Bronchial epithelial cell (primary cell): Measurements from ENCODE around the gene PLCE1. TPM values are rescaled to one million over a fixed set of nuclear protein-coding genes. Genes with fewer than 3 reads are reported as not detected.
A peak's percentile ranks its signal among the peaks of the same experiment; 100 is the strongest.
"Not testable (repeated sequence)": the region's sequence is repeated elsewhere in the genome, so short reads cannot be mapped to it uniquely, and the experiment has no call there.

Source experiments
- DNase-seq: peaks from one replicate; pipeline ENCODE4 v3.0.0-alpha.2; 2010; ENCODE audit warnings: low read depth
- FAIRE-seq: peaks from 2 replicates; lab custom pipeline; 2011; peaks lifted over from hg19 to GRCh38; lab: Jason Lieb, UNC
- H3K27me3 ChIP-seq: 2 replicates; pipeline ENCODE4 v1.5.1; 2011; ENCODE audit warnings: low read length; ENCODE audit not compliant: control insufficient read depth, insufficient read depth
- H3K36me3 ChIP-seq: 2 replicates; pipeline ENCODE4 v1.5.1; 2011; ENCODE audit warnings: low read length; ENCODE audit not compliant: control insufficient read depth, insufficient read depth
- H3K4me3 ChIP-seq: 2 replicates; pipeline ENCODE4 v1.5.1; 2011; ENCODE audit warnings: mild to moderate bottlenecking, low read depth, low read length, control low read depth
- total RNA-seq: library from RNA; depleted of rRNA; stranded (reverse); fragments of >200 nt; gene quantifications from 2 replicates; pipeline ENCODE4 v1.2.1, GENCODE V29; 2014
- TF ChIP-seq, protein P1 (sequence below): IDR thresholded peaks from 2 replicates; pipeline ENCODE4 v1.5.1; 2011; ENCODE audit warnings: mild to moderate bottlenecking, moderate library complexity, low read length, control low read depth, inconsistent platforms; ENCODE audit not compliant: insufficient read depth, severe bottlenecking

Gene PLCE1
- total RNA-seq, 1 donor from 2014 or later: 0.26 TPM

DNA sequence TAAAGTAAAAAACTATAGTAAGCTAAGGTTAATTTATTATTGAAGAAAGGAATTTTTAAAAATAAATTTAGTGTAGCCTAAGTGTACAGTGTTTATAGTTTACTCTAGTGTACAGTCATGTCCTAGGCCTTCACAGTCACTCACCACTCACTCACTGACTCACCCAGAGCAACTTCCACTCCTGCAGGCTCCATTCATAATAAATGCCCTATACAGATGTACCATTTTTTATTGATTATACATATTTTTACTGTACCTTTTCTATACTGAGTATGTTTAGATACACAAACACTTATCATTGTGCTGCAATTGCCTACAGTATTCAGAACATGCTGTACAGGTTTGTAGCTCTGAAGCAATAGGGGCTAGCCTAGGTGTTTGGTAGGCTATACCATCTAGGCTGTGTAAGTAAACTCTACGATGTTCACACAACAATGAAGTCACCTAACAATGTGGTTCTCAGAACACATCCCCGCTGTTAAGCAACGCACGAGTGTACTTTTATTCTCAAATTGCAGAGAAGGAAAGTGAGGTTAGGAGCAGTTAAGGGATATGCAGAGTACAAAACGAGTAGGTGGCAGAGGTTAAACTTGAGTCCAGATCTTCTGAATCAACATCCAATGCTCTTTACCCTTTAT, 38.9 kb upstream of the PLCE1 start:
- no peak for FAIRE-seq
- DNase-seq: peak; percentile 84
- H3K27me3 ChIP-seq: no peaks in the 10 kb centered on the region
- no peak overlapping the region for H3K4me3 ChIP-seq
- H3K36me3 ChIP-seq: no peaks in the 10 kb centered on the region
- TF ChIP-seq, protein P1, sequence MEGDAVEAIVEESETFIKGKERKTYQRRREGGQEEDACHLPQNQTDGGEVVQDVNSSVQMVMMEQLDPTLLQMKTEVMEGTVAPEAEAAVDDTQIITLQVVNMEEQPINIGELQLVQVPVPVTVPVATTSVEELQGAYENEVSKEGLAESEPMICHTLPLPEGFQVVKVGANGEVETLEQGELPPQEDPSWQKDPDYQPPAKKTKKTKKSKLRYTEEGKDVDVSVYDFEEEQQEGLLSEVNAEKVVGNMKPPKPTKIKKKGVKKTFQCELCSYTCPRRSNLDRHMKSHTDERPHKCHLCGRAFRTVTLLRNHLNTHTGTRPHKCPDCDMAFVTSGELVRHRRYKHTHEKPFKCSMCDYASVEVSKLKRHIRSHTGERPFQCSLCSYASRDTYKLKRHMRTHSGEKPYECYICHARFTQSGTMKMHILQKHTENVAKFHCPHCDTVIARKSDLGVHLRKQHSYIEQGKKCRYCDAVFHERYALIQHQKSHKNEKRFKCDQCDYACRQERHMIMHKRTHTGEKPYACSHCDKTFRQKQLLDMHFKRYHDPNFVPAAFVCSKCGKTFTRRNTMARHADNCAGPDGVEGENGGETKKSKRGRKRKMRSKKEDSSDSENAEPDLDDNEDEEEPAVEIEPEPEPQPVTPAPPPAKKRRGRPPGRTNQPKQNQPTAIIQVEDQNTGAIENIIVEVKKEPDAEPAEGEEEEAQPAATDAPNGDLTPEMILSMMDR: no peak

DNA sequence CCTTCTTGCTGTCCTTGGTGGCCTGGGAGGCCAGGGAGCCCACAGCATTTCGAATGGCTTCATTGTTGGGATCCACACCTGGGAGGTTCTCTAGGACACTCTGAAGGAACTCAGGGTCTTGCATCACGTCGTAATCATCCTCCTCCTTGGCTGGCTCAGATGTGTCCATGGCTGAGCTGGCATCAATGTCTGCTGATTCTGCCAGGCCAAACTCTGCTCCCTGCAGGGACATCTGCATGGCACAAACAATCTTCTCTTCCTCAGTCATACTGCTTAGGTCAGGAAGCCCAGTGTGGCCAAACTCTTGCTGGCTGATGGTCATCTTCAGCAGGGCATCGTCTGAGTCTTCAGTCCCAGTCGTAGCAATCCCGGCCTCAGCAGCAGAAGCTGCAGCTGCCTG, 34.9 kb upstream of the PLCE1 start:
- Histone ChIP-seq H3K36me3 (no peaks in the 10 kb centered on the region), H3K27me3 (no peaks in the 10 kb centered on the region), H3K4me3 (no peak overlapping the region)
- TF ChIP-seq, protein P1: no peak
- FAIRE-seq (no peak), DNase-seq (no peak)

DNA sequence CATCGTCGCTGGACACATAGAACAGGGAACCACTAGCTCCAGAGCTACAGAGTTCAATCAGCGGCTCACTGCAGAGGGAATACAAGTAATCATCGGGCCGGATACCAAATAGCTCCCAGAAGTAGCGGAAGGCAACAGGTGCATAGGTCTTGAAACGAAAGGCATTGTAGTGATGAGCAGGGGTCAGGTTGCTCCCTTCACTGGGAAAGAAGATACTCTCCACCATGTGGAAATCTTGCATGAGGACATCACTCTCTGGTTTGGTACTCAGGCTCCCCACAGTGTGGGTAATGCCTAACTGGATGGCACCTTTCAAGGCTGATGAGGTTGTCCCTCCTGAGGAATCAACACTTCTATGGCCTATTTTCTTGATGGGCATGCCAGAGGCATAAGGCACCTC, 32.7 kb upstream of the PLCE1 start:
- not testable (repeated sequence) for DNase-seq

DNA sequence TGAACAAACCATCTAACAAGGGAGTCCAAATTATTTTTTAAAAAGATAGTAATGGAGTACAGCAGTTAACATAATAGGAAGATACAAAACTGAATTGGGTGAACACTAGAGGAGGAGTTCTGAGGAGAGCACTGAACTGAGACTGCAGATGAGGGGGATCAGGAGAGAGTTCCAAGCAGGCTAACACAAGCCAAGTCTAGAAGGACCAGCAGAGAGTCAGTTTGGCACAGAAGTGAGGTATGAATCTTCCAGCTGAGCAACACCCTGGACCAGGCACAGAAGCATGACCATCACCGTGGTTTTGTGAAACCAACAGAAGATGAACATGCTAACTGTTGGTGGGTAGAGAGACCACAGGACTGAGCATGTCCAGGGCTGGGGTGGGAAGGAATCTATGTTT, 30.8 kb upstream of the PLCE1 start:
- no peak overlapping the region for H3K4me3 ChIP-seq
- TF ChIP-seq, protein P1: no peak
- no peaks in the 10 kb centered on the region for H3K36me3 ChIP-seq
- no peaks in the 10 kb centered on the region for H3K27me3 ChIP-seq
- FAIRE-seq (peak; percentile 55), DNase-seq (no peak)

More for the DNA sequence above, 32.7 kb upstream of the PLCE1 start:
- not testable (repeated sequence) for H3K27me3 ChIP-seq, H3K36me3 ChIP-seq, H3K4me3 ChIP-seq
- FAIRE-seq: peak; percentile 36

DNA sequence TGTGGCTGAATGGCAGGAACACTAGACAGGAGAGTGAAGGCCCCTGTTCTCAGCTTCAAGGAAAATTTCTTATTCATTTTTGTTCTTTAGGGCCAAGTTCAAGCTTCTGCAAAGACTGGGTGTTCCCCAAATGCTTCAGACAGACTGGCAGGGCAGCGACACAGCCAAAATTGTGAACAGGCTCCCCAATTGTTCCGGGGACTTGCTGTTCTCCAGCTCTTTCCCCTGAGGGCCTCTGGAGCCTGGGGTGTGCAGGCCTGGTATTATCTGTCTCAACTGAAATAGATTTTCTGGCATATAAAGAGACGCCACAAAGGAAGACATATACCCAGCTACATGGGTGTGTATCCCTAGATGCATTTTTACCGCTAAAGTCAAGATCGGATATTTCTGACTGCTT, 30.3 kb upstream of the PLCE1 start:
- DNase-seq: no peak
- no peak overlapping the region for H3K4me3 ChIP-seq
- FAIRE-seq: no peak
- TF ChIP-seq, protein P1: no peak
- H3K36me3 ChIP-seq: no peaks in the 10 kb centered on the region
- H3K27me3 ChIP-seq: no peaks in the 10 kb centered on the region

DNA sequence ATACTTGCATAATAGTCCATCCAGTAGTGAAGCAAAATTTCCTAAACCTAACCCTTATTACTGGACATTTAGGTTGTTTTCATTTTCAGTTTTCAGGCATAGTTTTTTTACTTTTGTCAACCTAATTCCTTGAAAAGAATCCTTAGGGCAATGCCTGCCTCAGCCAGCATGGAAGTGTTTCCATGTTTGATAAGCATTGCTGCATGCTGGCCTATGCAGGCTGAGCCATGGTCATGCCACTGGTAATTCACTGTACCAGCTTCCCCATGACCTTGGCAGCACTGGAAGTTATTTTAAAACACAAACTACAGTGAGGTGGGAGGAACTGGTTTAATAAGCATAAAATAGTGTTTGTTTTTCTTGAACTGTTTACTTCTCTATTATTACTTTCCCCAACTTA, 27.8 kb upstream of the PLCE1 start:
- TF ChIP-seq, protein P1: no peak
- DNase-seq (no peak), FAIRE-seq (no peak)
- H3K4me3 ChIP-seq: no peak overlapping the region
- H3K27me3 ChIP-seq: no peaks in the 10 kb centered on the region
- no peaks in the 10 kb centered on the region for H3K36me3 ChIP-seq
